Hematopoietic multipotent progenitor cell treated with erythropoietin and hydrocortisone succinate and interleukin-3 and kit ligand, for 4 days (in vitro differentiated cells): ENCODE results near the gene ZCCHC14.

Source experiments
- DNase-seq: peaks from one replicate; pipeline ENCODE4 v3.0.0-alpha.2; 2015

Gene ZCCHC14

GRCh38 chr16:87451563-87452210 lies 41.1 kb downstream of the ZCCHC14 start:
- DNase-seq, result no peak

- no peak for DNase-seq
Measured at GRCh38 chr16:87448866-87449265, 44.0 kb downstream of the ZCCHC14 start.

- DNase-seq, result no peak
Measured at GRCh38 chr16:87447323-87447722, 45.5 kb downstream of the ZCCHC14 start.

GRCh38 chr16:87446479-87446878 lies 46.3 kb downstream of the ZCCHC14 start:
- no peak for DNase-seq

- no peak for DNase-seq
Measured at GRCh38 chr16:87445486-87445885, 47.3 kb downstream of the ZCCHC14 start.

GRCh38 chr16:87443964-87444363 lies 48.9 kb downstream of the ZCCHC14 start:
- DNase-seq, result no peak

GRCh38 chr16:87443016-87443415 lies 49.8 kb downstream of the ZCCHC14 start:
- DNase-seq, result no peak

- DNase-seq, result no peak
Measured at GRCh38 chr16:87442581-87442966, 50.2 kb downstream of the ZCCHC14 start.

GRCh38 chr16:87441886-87442580 lies 50.8 kb downstream of the ZCCHC14 start:
- no peak for DNase-seq

- no peak for DNase-seq
Measured at GRCh38 chr16:87439926-87440325, 52.9 kb downstream of the ZCCHC14 start.

GRCh38 chr16:87438611-87438985 lies 54.2 kb downstream of the ZCCHC14 start:
- no peak for DNase-seq

GRCh38 chr16:87437911-87438610 lies 54.8 kb downstream of the ZCCHC14 start:
- no peak for DNase-seq

GRCh38 chr16:87437327-87437726 lies 55.5 kb downstream of the ZCCHC14 start:
- no peak for DNase-seq

- no peak for DNase-seq
Measured at GRCh38 chr16:87436225-87437172, 56.3 kb downstream of the ZCCHC14 start.

- DNase-seq, result peak; percentile 13
Measured at GRCh38 chr16:87435372-87436224, 57.2 kb downstream of the ZCCHC14 start.

- DNase-seq, result no peak
Measured at GRCh38 chr16:87434146-87434667, 58.6 kb downstream of the ZCCHC14 start.

- DNase-seq, result no peak
Measured at GRCh38 chr16:87432330-87432915, 60.4 kb downstream of the ZCCHC14 start.

GRCh38 chr16:87431926-87432325 lies 60.9 kb downstream of the ZCCHC14 start:
- DNase-seq, result no peak

GRCh38 chr16:87426423-87427215 lies 66.2 kb downstream of the ZCCHC14 start:
- DNase-seq, result no peak

GRCh38 chr16:87425941-87426340 lies 66.9 kb downstream of the ZCCHC14 start:
- no peak for DNase-seq
